Thoracic aorta endothelial cell (primary cell): ENCODE results near the gene NUP54. TPM values are rescaled to one million over a fixed set of nuclear protein-coding genes. Genes with fewer than 3 reads are reported as not detected.

Source experiments
- total RNA-seq: library from RNA; depleted of rRNA; stranded (reverse); fragments of >200 nt; gene quantifications from 2 replicates; pipeline ENCODE4 v1.2.3, GENCODE V29; 2012

NUP54 gene
- 65.3 and 84.1 TPM in 2 replicates for total RNA-seq

GRCh38 chr4:76148142-76148865 lies at the start of gene NUP54:
Gene NUP54 (minus strand): TSS chr4:76148397. CDS start chr4:76148374, 23 bp downstream.

GRCh38 chr4:76074468-76074867 lies 73.7 kb downstream of the NUP54 start, which contains the start of gene ART3:
Gene ART3 (plus strand): TSS chr4:76074709. CDS start chr4:76075890, 1,181 bp downstream.

Other genes with a start within 250 kb of the NUP54 start
- not detected in 2 replicates for gene PPEF2, start 245.9 kb downstream of the NUP54 start, total RNA-seq
- 17.3 and 56.6 TPM in 2 replicates for gene NAAA, start 207.4 kb downstream of the NUP54 start, total RNA-seq
- 46.4 and 49.3 TPM in 2 replicates for gene SDAD1, start 157.5 kb downstream of the NUP54 start, total RNA-seq
- not detected in 2 replicates for gene CXCL9, start 140.9 kb downstream of the NUP54 start, total RNA-seq
- gene CXCL10, start 124.9 kb downstream of the NUP54 start, total RNA-seq: not detected in 2 replicates
- gene CXCL11, start 112.3 kb downstream of the NUP54 start, total RNA-seq: 0.66 and 1.1 TPM in 2 replicates
- gene ART3, start 73.7 kb downstream of the NUP54 start, total RNA-seq: not detected in 2 replicates
- 179 and 186 TPM in 2 replicates for gene SCARB2, start 65.4 kb upstream of the NUP54 start, total RNA-seq
- 0.13 TPM in 1 of 2 replicates, not detected in the other for gene FAM47E, start 103.3 kb upstream of the NUP54 start, total RNA-seq
- 1.7 and 2.9 TPM in 2 replicates for gene STBD1, start 158.3 kb upstream of the NUP54 start, total RNA-seq